Kasumi-1 (cell line): Measurements from ENCODE around the gene C19orf47.
A peak's percentile ranks its signal among the peaks of the same experiment; 100 is the strongest.
"Not testable (repeated sequence)": the region's sequence is repeated elsewhere in the genome, so short reads cannot be mapped to it uniquely, and the experiment has no call there.

Experiments
- DNase-seq, 2 experiments: peaks; one replicate each; lab custom pipeline; 2025; lab: John Stamatoyannopoulos, UW

Gene C19orf47

DNA sequence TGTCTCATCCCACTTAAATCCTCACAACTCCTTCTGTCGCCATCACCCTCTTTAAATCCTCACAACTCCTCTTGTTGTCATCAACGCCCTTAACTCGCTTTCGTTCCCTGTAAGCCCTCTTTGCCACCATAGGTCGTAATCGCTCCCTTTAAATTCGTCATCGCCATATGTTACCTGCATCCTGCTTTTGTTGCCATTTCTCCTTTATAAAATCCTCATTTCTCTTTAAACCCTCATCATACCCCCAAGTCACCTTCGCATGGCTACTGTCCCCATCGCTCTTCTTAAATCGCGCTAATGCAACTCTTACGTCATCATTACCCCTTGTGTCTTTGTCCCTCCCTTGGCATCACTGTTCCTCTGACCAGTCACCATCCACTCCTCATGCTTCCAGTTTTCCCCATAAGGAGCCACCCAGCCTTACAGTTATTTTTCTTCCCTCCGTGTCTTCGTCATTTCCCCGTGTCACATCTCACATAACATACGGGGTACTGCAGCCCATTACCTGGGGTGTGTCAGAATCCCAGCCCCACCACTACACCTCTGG is 837 bp upstream of the C19orf47 start:
- DNase-seq = peak; percentile 31 to 38

DNA sequence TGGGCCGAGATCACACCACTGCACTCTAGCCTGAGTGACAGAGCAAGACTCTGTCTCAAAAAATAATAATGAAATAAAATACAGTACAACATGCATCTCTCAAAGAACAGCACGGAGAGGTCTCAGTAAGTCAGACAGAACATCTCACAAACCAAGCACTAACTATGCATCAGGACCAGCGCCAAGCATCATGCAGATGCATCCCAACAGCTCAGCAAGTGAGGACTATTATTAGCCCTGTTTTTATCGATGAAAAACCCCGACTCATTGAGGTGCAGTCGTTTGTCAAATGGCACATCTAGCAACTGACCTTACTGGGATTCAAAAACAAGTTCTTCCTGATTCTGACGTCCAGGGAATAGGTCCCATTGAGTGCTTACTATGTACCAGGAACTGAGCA is 3.8 kb downstream of the C19orf47 start:
- DNase-seq = no peak

DNA sequence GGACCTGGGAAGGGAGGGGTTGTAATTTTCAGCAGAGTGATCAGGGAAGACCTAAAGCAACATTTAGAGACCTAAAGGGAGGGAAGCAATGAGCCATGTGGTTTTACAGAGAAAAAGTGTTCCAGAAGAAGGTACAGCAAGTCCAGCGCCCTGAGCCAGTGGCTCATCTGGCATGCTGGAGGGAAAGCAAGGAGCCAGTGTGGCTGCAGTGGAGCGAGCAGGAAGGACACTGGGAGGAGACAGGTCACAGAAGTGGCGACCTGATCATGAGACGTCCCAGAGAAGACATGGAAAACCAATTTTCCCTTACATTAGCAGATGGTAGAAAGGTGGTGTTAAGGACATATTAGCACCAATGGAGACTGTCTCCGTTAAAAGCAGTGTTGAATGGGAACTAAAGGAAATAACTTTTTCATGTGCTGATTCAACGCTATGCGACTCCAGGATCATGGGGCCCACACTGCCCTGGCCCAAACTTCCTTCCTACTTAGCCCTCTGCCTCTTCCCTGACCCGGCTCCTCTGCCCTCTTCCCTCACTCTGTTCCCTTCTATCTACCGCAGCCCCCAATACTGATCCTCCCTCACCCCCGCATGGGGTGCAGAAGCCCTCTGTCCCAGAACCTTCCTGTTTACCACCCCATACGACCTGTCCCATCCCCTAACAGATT is 5.4 kb downstream of the C19orf47 start:
- no peak for DNase-seq

GRCh38 chr19:40341601-40342482 is 6.4 kb downstream of the C19orf47 start:
- DNase-seq = no peak

DNA sequence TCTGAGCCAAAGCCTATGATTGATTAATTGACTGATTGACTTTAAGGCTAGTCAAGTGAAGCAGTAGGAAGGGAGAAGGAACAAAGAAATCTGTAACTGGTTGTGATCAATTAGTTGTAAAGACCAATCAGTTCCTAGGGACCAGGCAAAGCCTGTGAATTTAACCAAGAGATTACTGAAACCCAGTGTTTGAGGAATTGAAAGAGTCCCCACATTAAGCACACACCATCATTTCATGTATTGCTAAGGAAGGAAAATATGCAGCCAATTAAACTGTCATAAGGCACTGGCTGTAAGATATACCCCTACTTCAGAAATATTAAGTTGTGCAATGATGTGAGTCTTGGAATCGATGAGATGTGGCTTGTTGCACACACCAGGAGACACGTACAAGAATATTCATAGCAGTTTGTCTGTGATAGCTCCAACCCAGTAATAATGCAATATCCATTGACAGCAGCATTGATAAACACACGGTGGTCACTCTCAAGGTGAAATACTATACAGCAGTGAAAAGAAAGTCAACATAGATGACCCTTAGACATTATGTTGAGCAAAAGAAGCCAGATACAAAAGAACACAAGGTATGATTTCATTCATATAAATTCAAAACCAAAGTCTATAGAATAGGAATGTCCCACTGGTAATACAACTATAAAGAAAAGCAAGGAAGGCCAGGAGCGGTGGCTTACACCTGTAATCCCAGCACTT is 9.0 kb downstream of the C19orf47 start:
- DNase-seq = no peak

DNA sequence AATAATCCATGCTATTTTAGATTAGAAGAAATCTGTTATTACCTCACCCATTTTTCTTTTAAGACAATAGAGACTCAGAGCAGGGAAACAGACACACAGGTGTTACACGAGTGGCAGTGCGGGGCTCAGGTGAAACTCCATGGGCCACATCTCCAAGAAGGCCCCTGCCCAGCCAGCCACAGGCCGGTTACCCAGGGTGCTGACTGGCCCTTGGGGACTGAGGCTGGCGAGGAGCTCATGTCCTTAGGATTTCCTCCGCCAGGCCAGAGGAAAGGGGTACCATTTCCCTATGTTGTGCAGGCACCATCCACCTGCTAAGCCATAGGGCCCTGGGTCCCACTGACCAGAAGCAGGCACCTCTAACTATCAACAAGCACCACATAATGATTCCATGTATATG is 10.6 kb downstream of the C19orf47 start:
- no peak for DNase-seq

DNA sequence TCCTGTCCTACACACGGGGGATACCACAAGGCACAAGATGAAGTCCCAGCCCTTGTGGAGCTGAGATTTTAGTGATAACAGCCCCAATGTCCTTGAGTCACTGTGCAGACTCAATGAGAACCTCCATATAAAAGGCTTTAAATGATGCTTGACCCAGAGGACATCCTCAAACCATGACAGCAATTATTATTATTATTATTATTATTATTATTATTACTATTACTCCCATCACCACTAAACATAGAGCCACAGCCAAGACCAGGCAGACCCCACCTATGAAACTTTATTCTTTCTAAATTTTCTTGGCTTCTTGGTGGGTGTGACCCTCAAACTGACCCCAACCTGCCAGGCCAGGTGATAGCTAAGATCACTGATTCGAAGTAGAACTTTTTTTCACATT is 11.1 kb downstream of the C19orf47 start:
- DNase-seq = no peak

DNA sequence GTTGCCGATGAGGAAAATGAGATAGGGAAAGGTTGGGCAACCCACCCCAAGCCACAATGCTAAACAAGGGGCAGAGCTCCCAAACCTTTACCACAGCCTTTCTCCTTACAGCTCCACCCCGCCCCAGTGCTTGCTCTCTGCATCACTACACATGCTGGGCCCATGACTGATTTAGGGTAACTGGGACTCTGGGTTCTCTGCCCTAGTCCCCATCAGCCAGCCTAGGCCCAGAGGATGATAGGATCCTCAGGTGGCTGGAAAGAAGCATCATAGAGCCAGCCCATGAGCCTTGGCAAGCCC is 11.6 kb downstream of the C19orf47 start:
- no peak for DNase-seq

DNA sequence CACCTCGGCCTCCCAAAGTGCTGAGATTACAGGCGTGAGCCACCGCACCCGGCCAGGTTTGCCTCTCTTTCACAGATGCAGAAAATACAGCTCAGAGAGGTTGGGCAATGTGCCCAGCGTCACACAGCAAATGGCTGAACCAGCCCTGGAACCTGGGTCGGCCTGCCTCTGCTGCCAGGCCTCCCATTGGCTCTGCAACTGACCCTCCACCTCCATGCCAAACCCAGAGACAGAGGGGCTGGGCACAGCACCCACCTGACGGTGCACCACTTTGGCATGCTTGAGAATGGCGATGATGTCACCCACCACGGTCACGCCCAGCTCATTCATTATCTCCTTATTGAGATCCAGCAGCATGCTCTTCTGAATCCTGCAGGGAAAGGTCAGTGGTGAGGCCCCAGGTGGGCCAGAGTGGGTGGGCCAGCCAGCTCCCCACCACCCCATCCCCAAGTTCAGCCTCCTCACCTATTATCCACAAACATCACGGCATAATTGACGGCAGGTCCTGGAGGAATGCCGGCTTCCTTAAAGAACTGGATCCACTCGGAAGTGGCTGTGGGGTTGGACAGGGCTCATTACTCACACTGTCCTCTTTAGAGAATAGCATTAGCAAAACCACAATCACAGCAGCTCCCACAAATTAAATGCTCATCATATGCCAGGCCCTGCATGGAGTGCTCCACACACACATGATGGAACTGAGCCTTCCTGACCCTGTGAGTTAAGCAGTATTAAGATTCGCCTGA is 12.2 kb downstream of the C19orf47 start:
- no peak for DNase-seq

DNA sequence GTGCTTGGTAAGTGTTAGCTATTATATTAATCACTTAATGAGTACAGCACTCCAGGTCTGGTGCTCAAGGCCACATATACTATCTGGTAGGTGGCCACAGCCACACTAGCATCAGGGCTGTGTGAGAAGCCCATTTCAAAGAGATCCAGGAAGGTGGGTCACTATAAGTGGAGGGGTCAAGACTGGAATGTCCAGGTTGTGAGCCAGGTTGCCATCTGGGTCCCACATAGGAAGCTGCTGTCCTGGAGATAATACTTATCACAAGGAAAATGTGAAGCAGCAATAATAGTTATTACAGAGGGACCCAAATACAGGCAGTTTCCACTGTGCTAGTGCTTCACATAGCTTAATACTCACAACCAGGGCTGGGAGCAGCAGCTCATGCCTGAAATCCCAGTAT is 13.1 kb downstream of the C19orf47 start:
- no peak for DNase-seq

DNA sequence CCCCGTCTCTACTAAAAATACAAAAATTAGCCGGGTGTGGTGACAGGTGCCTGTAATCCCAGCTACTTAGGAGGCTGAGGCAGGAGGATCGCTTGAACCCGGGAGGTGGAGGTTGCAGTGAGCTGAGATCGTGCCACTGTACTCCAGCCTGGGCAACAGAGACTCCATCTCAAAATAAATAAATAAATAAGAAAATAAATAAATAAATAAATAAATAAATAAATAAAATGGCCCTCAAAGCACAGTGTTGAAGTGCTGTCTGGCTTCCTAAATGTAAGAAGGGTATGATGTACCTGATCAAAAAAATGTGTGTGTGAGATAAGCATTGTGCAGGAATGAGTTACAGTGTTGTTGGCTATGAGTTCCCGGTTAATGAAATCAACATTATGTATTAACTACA is 15.1 kb downstream of the C19orf47 start:
- not testable (repeated sequence) for DNase-seq

DNA sequence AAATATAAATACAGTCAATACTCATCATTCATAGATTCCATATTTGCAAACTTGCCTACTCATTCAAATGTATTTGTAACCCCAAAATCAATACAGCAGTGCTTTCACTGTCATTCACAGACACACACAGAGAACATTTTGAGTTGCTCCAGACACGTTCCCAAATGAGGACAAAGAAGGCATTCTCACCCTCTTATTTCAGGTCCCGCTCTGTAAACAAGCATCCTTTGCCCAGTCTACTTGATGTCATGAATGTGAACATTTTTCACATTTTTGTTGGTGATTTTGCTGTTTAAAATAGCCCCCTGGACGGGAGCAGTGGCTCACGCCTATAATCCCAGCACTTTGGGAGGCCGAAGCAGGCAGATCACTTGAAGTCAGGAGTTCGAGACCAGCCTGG is 15.5 kb downstream of the C19orf47 start:
- no peak for DNase-seq

DNA sequence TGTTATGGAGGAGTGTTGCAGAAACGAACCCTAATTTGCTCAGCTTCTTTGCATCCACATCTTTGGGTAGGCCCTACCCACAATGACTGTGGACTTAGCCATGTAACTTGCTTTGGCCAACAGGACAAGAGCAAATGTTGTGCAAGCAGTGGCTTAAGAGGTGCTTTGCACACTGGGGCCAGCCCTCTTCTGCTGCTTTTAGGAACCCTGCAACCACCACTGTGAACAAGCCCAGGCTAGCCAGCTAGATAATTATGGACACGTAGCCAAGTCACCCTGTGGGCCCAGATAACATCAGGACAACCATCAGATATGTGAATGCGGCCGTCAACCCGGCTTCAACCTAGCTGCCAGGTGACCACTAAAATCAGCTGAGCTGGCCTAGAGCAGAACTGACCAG is 17.1 kb downstream of the C19orf47 start:
- DNase-seq = no peak

DNA sequence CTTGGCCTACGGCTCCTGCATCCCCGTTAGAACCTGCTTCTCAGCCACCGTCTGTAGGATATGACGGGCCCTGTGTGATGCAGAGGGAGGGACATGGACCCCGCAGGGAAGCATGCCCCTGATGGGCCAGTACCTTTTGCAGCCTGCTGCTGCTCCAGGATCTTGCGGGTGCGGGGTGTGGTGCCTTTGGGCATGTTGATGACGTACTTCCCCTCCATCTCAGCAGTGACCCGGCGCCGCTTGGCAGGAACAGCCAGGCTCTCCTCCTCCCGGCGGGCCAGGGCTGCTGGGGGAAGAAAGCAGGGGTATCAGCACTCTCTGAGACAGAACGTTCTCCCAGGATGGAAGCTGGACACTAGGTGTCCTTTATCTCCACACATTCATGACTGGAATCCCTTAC is 22.0 kb downstream of the C19orf47 start:
- DNase-seq = no peak

DNA sequence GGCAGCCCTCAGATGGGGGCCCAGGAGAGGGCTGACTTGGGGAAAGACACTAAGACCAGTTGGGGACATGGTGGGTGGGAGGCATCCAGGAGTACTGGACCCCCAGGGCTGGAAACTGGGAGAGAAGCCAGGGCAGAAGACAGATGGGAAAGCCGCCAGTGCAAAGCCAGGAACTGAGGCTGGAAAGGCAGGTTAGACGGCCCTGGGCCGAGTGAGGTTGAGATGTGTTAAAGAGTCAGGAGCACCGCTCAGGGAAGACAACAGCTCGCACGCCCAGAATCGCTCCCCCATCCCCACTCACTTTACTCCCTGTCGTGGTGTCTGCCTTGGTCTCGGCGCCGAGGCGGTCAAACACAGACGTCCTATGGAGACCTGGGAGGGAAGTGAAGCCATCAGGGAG is 24.5 kb downstream of the C19orf47 start:
- DNase-seq = no peak

GRCh38 chr19:40322951-40323615 is 25.1 kb downstream of the C19orf47 start:
- DNase-seq = no peak

DNA sequence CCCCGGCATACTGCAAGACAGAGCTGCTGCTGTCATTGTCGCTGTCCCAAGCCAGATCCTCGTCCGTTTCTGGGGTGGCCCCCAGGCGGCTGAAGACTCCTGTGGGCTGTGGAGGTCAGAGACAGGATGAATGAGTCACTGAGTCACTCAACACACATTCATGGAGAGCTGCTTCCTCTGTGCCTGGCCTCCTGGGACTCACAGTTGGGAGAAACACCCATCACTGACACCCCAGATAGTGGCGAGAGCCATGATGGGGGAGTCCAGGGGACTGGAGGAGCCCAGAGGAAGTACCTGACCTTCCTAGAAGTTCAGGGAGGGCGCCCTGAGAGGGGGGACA is 26.0 kb downstream of the C19orf47 start:
- DNase-seq = no peak

GRCh38 chr19:40321566-40322270 is 26.5 kb downstream of the C19orf47 start:
- DNase-seq = no peak

GRCh38 chr19:40321076-40321475 is 27.1 kb downstream of the C19orf47 start:
- no peak for DNase-seq

DNA sequence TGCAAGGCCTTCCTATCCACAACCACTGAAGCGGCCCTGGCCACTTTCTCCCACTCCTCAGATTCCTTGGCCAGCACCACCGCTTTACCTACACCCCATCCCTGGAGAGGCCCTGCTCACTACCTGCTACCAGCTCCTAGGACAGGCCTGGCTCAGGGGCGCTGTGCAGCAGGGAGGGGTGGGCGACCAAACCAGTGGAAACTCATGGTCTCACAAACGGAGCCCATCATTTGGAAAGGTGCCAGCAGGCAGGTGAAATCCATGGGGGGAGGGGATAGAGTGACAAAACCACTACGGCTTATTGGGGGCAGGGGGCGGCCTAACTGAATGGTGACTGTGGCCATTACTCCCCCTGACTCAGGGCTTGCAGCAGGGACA is 27.6 kb downstream of the C19orf47 start:
- DNase-seq = no peak

DNA sequence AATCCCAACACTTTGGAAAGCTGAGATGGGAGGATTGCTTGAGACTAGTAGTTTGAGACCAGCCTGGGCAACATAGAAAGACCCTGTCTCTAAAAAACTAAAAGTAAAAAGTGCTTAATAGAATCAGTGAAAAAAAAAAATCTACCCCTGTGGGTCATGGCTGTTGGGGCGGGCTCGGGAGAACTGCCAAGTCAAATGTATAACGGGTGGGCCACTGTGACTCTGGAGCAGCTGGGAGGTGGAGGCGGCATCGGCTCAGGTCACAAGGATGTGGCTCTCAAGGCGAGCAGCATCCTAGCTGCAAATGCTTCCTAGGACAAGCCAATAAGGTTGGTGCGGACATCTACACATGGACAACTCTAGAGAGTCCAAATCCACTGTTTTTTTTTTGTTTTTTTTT is 30.9 kb downstream of the C19orf47 start:
- DNase-seq = no peak
